ENCODE results near the gene ADAMTS20.
"Not testable (repeated sequence)": the region's sequence is repeated elsewhere in the genome, so short reads cannot be mapped to it uniquely, and the experiment has no call there.

Gene ADAMTS20

DNA sequence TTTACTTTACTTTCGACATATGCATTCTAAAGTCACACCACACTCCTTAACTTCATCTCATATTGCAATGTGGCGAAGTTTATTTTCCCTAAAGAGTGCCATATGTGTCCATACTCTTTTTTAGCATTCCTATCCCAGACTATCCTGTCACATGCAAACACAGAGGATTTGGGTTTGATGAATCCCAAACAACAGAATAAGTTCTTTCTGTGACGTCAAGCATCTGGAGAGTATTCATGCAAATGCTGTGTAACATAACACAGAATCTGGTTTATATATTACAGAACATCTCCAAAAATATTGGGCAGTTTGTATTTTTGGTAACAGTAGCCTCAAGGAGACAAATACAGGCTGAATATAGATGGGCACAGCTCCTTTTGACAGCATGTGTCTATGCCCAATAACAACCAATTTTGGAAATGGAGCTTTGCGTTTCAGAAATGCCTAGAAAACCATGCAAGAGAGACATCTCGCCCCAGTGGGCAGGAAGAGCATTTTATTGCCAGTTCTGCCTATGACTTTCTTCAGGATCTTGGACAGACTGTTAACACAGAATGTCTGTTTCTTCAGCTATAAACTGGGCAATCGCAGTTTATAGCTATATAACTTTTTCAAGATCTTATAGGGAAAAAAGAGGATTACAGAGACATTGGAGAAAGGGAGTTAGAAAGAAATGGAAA is 190.8 kb downstream of the ADAMTS20 start:
- DNase-seq = no peak

DNA sequence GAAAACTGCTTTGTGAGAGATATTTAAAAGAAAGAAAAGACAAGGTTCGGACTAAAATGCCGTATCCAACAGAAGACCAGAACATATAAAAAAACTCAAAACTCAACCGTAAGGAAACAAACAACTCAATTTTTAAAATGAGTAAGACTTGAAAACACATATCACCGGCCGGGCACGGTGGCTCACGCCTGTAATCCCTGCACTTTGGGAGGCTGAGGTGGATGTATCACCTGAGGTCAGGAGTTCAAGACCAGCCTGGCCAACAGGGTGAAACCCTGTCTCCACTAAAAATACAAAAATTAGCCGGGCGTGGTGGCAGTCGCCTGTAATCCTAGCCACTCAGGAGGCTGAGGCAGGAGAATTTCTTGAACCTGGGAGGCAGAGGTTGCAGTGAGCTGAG is 192.0 kb downstream of the ADAMTS20 start:
- DNase-seq = not testable (repeated sequence)

DNA sequence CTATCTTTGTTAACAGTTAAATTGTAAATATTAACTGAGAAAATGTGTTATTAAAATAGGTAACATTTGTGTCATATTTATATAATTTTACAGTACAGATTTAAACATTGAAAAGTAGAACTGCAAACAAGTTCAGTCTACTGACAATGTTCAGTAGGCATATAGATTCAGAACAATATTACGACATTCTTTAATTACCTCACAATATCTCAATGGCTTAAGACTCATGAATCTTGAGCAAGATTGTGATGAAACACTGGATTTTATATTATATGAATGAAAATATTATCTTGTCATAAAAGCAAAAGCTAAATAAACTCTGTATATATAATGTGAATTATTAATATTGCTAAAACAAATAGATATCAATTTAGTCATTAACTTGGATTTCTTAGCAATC is 194.9 kb downstream of the ADAMTS20 start:
- DNase-seq = no peak

DNA sequence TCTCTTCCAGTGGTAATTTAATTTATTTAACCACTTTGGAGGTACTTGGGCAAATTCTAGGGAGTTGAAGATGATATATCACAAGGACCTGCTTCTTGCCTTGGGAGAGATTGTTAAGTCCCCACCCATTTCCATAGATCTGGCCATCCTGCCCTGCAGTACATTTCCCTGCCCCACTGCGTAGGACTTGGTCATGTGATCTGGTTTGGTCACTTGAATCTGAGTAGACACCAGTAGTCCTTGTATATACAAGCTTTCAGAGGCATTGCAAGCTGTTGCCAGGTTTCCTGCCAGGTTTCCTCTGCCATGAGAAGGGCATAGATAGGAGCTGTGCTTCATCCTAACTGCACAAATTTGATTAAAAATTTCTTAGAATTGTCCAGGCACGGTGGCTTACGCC is 200.0 kb downstream of the ADAMTS20 start:
- DNase-seq = no peak

DNA sequence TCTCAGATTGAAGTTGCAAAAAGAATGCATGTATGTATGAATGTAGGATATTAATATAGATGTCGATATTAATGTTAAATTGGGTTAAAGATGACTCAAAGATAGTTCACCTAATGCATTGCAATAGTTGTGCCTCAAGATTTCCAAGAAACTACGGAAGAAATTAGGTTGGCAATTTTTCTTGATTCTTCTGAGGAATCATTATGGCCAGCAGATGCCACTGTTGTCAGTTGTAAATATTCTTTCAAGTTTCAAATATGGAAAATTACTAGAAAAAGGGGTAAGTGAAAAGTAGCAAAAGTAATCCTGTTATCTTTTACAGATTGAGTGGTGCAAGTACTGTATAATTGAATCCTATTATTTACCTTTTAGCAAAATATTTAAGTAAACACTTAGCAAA is 202.1 kb downstream of the ADAMTS20 start:
- DNase-seq = no peak

DNA sequence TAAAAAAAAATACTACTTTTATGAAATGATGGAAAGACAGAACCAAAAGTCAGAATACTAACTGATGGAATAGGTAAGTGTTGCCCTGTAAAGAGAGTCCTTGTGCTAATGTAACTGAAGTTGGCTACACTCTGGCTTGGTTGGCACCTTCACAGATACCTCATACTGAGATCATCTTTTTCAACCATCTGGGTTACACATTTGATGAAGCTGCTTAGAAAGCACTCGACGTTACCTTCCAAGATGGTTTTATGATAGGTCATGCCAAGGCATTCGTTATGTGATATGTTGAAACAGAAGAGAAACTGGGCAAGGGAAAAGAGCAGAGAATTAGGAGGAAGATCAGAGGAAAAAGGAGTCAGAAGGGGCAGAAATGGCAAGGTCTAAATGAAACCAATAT is 203.8 kb downstream of the ADAMTS20 start:
- no peak for DNase-seq

DNA sequence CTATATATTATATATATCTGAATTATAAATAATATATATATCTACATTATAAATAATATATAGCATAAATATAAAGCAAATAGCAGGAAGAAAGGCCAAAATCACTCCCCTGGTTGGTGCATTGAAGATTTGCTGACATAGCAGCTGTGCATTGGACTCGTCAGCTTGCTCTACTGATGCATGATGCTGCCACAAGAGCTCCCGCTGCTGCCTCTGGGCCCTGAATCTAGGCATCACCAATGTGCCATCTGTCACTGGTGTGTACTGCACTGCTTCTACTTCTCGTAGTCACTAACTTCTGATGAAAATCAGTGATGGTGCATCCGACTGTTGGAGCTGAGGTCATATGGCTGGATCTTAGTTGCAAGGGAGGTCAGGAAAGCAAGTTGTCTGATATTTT is 205.0 kb downstream of the ADAMTS20 start:
- no peak for DNase-seq

DNA sequence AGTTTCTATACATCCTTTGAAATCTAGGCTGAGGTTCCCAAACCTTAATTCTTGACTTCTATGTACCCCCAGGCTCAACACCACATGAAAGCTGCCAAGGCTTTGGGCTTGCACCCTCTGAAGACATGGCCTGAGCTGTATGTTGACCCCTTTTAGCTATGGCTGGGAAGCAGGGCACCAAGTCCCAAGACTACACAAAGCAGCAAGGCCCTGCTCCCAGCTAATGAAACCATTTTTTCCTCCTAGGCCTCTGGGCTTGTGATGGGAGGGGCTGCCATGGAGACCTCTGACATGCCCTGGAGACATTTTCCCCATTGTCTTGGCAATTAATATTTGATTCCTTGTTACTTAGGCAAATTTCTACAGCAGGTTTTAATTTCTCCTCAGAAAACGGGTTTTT is 207.0 kb downstream of the ADAMTS20 start:
- no peak for DNase-seq

DNA sequence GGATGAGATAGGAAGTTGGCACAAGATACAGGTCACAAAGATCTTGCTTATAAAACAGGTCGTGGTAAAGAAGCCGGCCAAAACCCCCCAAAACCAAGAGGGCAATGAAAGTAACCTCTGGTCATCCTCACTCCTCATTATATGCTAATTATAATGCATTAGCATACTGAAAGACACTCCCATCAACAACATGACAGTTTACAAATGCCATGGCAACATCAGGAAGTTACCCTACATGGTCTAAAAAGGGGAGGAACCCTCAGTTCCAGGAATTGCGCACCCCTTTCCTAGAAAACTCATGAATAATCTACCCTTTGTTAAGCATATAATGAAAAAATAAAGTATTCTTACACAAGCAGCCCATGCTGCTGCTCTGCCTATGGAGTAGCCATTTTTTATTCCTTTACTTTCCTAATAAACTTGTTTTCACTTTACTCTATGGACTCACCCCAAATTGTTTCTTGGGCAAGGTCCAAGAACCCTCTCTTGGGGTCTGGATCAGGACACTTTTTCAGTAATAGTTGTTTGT is 210.2 kb downstream of the ADAMTS20 start:
- not testable (repeated sequence) for DNase-seq

DNA sequence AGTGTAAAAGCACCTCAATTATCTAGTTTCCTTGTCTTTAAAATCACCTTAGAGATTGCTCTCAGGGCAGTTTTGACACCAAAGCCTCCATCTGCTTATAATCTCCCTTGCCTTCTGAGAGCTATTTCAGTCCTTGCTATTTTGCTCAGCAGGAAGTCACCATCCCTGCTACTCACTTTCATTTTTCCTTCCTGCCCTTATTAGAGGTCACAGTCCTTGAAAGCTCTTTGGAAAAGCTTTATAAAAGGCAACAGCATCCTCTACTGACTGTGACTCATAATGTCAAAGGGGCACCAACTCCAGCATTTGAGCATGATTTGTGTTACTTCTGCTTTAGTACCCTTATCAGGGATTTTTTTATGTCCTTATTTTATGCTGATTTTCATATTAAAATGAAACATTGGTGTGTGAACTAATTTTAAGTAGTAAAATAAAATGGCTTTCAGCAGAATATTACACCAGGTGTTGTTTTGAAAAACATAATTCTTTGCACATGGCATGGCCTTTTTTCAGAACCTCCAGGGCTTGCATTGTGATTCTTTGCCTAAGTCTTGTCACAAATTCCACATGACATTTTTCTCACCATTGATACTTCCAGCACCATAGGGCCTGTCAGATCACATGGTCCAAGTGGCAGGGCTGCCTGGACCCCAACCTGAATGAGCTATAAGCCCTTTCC is 213.0 kb downstream of the ADAMTS20 start:
- DNase-seq = no peak

DNA sequence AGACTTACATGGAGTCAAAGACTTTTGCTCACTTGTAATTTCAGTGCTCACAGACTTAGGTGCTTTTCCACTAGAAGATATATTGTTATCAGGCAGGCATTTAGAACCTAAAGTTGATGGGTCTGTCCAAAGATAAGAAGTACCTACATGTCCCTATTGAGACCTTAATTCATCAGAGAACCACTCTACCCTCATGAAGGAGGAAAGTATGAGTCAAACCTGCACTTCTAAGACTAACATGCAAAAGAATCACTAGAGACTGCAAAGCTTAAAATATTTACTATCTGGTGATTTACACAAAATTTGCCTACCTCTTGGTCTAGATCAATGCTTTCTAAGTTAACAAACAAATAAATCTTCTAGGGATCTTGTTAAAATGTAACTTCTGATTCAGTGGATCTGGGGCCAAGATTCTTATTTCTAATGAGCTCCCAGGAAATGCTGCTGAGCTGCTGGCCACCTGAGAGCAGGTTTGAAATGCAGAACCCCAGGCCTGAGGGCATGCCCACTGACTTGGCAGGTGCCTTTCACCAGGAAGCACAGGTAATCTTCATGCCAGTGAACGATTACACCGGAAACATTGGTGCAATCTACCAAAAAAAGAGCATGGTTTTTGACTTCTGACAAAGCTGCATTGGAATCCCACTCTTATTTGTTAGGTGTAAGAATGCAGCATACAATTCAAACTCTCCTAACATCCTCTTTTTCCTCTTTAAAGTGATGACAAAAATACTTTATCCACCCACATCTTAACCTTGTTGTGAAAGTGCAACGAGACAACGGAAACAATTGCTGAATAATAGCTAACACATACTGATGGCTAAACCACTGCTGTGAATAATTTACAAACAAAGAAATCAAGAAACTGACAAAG is 214.2 kb downstream of the ADAMTS20 start:
- DNase-seq = no peak

DNA sequence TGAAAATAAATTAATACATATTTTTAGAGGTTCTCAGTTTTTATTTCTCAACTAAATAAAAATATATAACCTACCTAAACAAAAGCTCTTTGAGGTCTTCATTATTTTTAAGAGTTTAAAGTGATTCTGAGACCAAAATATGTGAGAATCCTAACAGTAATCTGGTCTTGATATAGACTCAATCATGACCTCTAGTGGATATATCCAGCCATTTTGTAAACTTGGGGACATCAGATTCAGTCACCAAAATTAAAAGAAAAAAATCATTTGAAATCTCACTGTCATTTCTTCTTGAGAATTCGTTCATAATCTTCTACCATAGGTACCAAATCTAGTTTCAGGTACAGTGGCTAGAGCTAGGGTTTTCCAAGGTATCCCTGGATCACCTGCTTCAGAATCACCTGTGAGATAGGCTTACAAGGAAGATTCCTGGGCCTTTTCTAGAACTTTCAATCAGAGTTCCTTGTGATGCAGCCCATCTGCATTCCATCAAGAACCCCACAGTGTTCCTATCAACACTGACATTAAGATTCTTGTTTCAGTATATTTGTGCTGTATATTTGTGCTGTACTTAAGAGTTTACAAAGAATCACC is 214.9 kb downstream of the ADAMTS20 start:
- no peak for DNase-seq

DNA sequence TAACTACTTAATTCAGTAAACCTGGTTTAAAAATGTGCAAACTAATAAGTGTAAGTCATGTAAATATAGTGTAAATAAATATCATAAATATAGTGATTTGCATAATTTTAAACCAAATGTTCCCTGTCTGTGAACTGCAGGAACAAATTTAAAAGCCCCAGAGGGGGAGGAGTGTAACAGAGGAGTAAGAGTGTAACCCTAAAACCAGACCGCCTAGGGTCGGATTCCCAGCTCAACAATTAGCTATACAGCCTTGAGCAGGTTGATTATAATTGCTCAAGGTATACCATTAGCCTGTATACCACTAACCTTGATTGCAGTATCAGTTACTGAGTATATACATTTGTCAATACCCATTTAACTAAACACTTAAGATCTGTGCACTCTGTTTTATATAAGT is 218.4 kb downstream of the ADAMTS20 start:
- DNase-seq = no peak

DNA sequence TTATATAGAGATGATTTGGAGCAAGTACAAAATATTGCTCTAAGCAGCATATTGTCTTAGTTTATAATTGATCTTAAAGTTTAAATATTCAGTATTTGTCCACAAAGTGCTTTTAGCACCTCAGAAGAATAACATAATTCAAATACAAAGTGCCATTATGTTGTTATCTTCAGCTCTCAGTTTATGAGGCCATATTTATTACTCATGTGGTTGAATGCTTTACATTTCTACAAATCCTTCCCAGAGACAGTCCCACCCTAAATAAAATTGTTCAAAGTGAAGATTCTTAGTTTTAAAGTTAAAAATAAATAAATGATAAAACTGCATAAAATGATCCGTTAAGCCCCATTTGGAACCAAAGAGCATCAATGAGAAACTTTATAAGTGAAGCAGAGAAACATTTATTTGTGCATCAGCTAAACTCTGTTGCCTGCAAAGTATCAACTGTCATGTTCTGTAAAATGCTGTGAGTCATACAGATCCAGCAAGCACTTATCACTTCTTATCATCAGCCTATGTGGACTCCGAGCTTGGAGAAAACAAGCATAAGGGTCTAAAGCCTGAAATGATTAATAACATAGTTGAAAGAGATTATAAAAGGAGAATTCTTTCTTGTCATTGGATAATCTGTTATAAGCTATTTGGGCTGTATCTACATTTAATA is 218.9 kb downstream of the ADAMTS20 start:
- no peak for DNase-seq

DNA sequence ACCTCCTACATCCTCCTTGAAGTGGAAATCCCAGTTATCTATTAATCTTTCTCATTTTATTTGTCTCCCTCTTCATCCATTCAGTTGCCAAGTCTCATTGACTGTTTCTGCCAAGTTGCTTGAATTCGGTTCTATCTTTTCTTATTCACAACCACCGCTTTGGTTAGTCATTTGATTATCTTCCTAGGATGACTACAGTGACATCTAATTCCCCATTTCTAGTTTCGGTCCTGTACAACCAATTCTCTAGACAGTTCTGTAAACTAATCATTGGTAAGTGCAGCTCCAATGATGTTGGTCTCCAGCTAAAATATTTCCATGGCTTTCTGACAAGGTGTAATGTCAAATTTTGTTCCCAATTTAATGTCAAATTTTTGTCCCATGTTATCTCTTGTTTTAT is 220.1 kb downstream of the ADAMTS20 start:
- DNase-seq = no peak

DNA sequence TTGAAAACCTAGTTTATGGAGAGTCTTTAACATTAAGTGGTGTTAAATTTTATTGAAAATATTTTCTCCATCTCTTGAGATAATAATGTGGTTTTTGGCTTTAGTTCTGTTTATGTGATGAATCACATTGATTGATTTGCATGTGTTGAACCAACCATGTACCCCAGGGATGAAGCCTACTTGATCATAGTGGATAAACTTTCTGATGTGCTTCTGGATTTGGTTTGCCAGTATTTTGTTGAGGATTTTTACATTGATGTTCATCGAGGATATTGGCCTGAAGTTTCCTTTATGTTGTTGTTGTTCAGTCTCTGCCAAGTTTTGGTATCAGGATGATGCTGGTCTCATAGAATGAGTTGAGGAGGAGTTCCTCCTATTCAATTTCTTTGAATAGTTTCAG is 222.6 kb downstream of the ADAMTS20 start:
- no peak for DNase-seq

DNA sequence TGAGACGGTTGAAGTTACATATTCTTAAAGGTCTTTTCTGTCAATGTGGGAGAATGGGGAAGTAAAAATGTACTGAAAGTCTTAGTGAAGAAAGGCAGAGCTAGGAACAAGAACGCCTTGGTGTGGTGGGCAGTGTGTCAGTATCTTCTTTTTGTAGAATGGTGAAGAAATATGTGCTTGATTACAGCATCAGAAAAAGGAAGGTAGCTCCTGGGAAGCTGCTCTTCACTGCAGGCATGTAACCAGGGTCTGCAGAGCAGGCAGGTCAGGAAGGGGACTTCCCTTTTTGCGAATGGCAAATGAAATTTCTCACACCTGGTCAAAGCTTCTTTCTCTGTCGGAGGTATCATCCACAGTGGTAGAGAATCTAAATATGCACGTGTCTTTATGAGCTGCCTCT is 226.2 kb downstream of the ADAMTS20 start:
- DNase-seq = no peak

DNA sequence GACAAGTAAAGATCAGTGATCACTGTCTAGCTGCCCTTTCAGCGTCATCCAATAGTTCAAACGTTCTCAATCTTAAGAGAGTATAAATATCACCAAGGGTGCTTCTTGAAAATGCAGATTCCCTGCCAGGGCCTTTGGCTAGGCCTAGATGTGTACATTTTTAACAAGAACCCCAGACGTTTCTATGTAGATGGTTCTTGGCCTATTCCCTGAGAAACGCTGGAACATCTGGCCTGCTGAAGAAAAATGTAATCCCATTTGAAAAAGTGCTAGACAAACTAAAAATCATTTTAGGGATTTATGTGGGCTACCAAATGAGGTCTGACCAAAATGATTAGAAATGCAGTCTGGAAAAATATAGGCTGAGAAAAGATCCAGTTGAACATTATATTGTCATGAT is 231.7 kb downstream of the ADAMTS20 start:
- DNase-seq = no peak

DNA sequence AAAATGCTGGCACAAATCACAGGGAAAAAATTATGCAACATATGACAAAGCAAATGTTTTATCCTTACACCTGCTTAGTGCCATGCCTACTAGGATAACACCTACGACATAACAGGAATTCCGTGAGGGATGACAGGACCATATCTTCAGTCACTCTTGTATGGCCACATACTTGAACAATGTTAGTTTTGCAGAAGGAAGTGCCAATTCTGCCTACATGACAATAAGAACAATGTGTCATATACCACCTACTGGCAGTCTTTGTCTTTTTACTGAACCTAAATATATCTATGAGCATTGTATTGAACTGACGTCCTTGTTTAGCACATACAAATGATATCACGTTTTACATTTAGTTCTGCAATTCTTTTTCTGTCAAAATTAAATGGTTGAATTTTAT is 234.0 kb downstream of the ADAMTS20 start:
- no peak for DNase-seq

DNA sequence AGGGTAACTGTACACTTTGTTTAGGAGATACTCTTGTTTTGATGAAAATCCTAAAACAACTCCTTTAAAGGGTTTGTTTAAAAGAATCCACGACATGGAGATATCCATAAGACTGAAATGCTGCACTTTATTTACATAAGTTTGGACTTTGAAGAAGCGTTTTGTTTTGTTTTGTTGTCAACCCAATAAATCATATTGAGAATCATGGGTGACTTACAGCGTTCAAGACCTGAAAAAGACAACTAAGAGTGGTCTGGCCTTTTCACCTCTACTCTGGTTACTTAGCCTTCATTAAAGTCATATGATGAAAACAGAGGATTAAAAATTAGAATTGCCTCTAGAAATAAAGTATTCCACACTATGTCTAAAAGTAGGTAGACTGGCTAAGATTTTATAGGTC is 234.8 kb downstream of the ADAMTS20 start:
- no peak for DNase-seq

DNA sequence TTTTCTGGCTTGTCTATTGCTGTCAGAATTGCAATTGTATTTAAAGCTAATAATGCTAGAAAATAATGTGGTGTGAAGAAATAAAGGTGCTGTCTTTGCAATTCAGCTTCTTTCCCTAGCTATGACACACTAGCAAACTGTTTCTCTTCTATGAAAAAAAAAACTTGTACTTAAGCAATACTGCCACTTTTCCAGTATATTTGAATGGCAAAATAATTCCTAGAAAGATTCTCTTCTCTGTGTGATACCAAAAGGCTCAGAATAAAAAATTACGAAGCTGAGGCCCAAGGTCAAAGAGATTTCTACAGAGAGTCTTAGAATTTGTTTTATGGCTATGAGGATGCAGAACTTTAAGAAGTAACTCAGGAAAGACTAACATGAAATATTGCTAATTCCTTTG is 235.5 kb downstream of the ADAMTS20 start:
- DNase-seq = no peak

DNA sequence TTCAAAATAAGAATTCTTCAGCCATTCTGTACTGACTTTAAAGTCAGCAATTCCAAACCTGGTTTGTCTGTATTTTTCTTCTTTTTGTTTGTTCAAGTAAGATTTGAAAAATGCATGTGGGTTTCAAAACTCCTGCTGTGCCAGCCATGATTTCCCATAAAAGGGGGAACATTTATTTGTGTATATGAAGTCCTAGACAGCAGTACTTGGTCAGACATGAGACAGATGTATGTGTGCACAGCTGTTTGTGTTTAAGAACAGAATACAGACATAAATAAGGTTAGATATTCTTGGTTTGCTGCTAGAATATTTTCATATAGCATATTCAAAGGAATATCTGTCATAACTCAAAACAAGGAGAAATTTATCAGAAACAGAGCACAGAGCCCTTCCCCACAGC is 236.0 kb downstream of the ADAMTS20 start:
- DNase-seq = no peak
